Esophagus squamous epithelium (tissue), 4 donors: ENCODE measurements around the gene SEC14L5.

Experiments
- POLR2A ChIP-seq, 4 donors: fragments of 450-650 bp; IDR thresholded peaks; one replicate each; pipeline ENCODE4 v1.6.1; 2017; ENCODE audit warnings: antibody characterized with exemption in 4 of 4, mild to moderate bottlenecking in 4 of 4, moderate library complexity in 3 of 4
- TF ChIP-seq, protein P1 (sequence below), 6 experiments: fragments of 450-650 bp in 4 of 6; fragments of 200-600 bp in 2 of 6; sonication (generic) in 2 of 6; IDR thresholded peaks; one replicate each; pipeline ENCODE4 v1.5.1; 2016 to 2019; ENCODE audit warnings: antibody characterized with exemption in 6 of 6, mild to moderate bottlenecking in 4 of 6, moderate library complexity in 4 of 6

DNA sequence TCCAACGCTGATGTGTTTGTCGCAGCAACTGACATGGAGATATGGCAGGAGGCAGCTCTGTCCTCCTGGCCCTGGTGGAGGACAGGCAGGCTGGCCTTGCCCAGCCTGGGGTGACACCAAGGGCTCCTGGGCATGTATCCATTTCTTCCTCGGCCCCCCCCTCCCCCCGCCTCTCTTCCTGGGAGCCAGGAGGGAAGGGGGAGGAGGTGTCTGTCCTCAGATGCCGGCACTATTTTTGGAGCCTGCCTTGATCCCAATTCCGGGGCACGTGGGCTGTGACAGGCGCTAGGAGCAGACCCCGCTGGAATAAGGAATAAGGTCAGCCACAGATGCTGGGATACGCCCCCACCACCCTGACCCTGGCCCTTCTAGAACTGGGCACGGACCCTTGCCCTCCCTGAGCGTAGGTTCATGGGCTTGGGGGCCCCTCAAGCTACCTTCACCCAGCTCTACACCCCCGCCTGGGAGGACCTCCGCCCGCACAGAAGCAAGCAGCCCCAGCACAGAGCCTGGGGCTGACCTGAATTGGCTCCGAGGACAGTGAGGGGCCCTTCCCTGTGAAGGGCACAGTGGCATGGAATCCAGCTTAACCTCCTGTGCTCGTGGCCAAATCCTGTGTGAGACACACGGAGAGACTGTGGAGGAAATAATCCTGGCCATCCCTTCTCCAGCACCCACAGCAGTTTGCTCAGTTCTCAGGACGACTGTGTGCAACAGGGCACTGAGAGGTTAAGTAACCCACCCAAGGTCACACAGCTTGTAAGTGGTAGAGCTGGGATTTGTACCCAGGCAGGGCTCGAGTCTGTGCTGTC, 24.1 kb downstream of the SEC14L5 start:
- TF ChIP-seq, protein P1, sequence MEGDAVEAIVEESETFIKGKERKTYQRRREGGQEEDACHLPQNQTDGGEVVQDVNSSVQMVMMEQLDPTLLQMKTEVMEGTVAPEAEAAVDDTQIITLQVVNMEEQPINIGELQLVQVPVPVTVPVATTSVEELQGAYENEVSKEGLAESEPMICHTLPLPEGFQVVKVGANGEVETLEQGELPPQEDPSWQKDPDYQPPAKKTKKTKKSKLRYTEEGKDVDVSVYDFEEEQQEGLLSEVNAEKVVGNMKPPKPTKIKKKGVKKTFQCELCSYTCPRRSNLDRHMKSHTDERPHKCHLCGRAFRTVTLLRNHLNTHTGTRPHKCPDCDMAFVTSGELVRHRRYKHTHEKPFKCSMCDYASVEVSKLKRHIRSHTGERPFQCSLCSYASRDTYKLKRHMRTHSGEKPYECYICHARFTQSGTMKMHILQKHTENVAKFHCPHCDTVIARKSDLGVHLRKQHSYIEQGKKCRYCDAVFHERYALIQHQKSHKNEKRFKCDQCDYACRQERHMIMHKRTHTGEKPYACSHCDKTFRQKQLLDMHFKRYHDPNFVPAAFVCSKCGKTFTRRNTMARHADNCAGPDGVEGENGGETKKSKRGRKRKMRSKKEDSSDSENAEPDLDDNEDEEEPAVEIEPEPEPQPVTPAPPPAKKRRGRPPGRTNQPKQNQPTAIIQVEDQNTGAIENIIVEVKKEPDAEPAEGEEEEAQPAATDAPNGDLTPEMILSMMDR (IDR thresholded peaks at IDR 0.05) = no peak
- TF ChIP-seq POLR2A (IDR thresholded peaks at IDR 0.05) = no peak
